Measurements from ENCODE around the gene CLCN5.

The CLCN5 gene

GRCh38 chrX:50114113-50114512, 191.7 kb downstream of the CLCN5 start:
- H3K4me3 ChIP-seq (ENCODE audit: low read length): no peak overlapping the region
- DNase-seq (ENCODE audit: low read depth): no peak
- no peak for TF ChIP-seq CTCF (conservative IDR thresholded peaks at IDR 0.05; ENCODE audit: low read length)

- TF ChIP-seq CTCF (conservative IDR thresholded peaks at IDR 0.05; ENCODE audit: low read length): no peak
- no peak overlapping the region for H3K4me3 ChIP-seq (ENCODE audit: low read length)
- no peak for DNase-seq (ENCODE audit: low read depth)
These were observed 193.6 kb downstream of the CLCN5 start for GRCh38 chrX:50115973-50116372.

GRCh38 chrX:50117476-50117875, 195.1 kb downstream of the CLCN5 start:
- no peak for TF ChIP-seq CTCF (conservative IDR thresholded peaks at IDR 0.05; ENCODE audit: low read length)
- no peak overlapping the region for H3K4me3 ChIP-seq (ENCODE audit: low read length)
- DNase-seq (ENCODE audit: low read depth): no peak

GRCh38 chrX:50125480-50125879, 203.1 kb downstream of the CLCN5 start:
- TF ChIP-seq CTCF (conservative IDR thresholded peaks at IDR 0.05; ENCODE audit: low read length): no peak
- no peak for DNase-seq (ENCODE audit: low read depth)
- H3K4me3 ChIP-seq (ENCODE audit: low read length): no peak overlapping the region

- TF ChIP-seq CTCF (conservative IDR thresholded peaks at IDR 0.05; ENCODE audit: low read length): no peak
- DNase-seq (ENCODE audit: low read depth): no peak
- H3K4me3 ChIP-seq (ENCODE audit: low read length): no peak overlapping the region
These were observed 225.6 kb downstream of the CLCN5 start for GRCh38 chrX:50147972-50148371.
